ENCODE measurements around the gene CDK15.

DNA sequence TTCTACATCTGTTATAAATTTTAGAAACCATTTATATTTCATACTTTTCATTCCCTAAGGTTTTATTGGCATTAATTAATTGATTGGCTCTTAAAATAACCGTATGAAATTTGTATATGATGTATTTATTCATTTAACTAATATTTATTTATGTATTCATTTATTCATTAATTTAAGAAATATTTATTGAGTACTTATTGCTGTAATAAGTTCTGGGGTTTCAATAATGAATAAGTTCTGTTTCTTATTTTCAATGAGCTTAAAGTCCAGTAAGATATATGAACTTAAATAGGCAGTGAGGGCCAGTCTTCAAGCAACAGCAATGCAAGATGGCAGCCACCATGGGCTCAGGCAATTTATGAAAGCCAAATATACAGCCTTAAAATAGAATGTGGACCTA, 17.9 kb downstream of the CDK15 start:
- TF ChIP-seq ZNF530 (tag by site-specific recombination; IDR thresholded peaks at IDR 0.05; ENCODE audit: low read depth) (no peak), ZNF626 (tag by site-specific recombination; IDR thresholded peaks at IDR 0.05) (no peak), SALL2 (tag by site-specific recombination; IDR thresholded peaks at IDR 0.05; ENCODE audit: borderline replicate concordance) (no peak)
- TF ChIP-seq, protein P1, sequence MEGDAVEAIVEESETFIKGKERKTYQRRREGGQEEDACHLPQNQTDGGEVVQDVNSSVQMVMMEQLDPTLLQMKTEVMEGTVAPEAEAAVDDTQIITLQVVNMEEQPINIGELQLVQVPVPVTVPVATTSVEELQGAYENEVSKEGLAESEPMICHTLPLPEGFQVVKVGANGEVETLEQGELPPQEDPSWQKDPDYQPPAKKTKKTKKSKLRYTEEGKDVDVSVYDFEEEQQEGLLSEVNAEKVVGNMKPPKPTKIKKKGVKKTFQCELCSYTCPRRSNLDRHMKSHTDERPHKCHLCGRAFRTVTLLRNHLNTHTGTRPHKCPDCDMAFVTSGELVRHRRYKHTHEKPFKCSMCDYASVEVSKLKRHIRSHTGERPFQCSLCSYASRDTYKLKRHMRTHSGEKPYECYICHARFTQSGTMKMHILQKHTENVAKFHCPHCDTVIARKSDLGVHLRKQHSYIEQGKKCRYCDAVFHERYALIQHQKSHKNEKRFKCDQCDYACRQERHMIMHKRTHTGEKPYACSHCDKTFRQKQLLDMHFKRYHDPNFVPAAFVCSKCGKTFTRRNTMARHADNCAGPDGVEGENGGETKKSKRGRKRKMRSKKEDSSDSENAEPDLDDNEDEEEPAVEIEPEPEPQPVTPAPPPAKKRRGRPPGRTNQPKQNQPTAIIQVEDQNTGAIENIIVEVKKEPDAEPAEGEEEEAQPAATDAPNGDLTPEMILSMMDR (tag by site-specific recombination; IDR thresholded peaks at IDR 0.05): no peak

Measured in HEK293 (cell line).